Measurements from ENCODE around the gene C1S.

GRCh38 chr12:7093892-7094291 is 33.4 kb downstream of the C1S start:
- no peak for TF ChIP-seq CTCF (IDR thresholded peaks at IDR 0.05)
- no peak for TF ChIP-seq ZFX (IDR thresholded peaks at IDR 0.05; ENCODE audit: borderline replicate concordance)

Data from 22Rv1 (cell line).